Right forelimb (tissue), 1 donor: Measurements from ENCODE around the gene KIF18B.

ENCODE experiments used
- DNase-seq: peaks from one replicate; pipeline ENCODE4 v3.0.0-alpha.2; 2018

The KIF18B gene

DNA sequence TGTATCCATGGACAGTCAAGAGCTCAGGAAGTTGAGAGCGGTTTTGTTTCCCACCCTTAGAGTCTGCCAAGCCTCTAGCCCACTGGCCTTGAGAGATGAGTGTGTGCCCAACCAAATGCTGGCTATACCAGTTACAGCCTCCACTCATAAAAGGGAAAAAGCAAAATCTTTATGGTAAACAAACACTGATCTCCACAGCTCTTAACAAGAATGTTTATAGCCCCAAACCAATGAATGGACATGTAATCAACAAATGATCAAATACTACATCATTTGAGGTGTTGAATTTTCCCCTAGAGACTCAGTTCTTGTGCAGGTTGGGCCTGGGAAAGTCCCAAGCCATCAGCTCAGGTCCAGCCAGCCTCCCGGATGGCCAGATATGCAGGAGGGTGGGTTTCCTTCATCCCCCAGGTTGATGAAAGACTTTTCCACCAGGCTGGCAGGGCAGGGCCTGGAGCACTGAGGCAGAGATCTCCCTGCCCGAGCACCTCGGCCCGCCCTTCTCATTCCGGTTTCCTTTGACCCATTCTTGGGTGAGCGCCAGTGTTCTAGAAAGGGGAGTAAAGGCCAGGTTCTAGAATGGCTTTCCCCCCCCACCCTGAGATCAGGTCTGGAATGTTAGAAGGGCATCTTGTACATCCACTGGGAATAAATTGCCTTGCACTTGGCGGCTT is 44.4 kb downstream of the KIF18B start:
- DNase-seq, result no peak

- DNase-seq, result no peak
Observed at GRCh38 chr17:44902135-44902760, 45.3 kb downstream of the KIF18B start.

GRCh38 chr17:44901411-44901921 is 46.1 kb downstream of the KIF18B start:
- no peak for DNase-seq

DNA sequence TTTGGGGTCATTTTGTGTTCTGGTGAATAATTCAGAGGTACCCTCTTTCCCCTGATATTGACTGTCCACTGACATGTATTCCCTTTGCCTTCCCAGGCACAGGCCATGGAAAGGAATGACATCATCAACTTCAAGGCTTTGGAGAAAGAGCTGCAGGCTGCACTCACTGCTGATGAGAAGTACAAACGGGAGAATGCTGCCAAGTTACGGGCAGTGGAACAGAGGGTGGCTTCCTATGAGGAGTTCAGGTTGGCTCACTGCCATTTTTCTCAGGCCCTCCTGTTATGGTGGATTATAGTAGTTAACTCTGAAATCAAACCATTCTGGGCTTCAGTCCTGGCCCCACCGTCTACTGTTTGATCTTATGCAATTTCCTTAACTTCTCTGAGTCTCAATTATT is 46.7 kb downstream of the KIF18B start:
- DNase-seq, result no peak

DNA sequence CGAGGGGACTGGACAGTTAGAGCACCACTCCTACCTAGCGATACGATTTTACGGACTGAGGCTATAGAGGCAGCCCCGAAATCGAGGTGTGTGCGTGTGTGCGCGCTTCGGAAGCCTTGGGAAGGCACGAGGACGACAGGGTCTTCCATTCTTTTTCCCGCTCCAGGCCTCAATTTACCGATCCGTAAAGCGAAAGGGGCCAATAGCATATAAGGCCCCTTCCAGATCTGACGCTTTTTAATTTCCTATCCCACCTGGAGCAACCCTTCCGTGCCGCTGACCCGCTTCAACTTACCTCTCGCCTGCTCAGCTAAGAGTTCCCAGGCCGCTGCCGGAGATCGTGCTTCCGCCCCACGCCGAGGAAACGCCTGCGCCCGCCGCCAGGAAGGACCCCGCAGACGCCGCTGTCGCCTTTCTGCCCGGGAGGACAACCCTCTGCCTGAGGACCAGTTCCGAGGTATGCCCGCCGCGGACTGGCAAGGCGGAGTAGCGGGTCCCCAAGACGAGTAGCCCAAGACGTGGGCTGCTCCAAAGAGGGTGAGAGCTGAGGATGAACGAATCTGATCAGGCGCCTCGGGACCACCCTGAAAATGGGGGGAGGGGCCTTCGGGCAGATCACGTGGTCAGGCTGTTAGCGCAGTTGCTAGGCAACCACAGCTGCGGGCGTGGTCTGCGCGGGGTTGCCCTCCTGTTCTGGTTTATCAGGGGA is 48.3 kb downstream of the KIF18B start, which contains the start of gene EFTUD2:
TSS of gene EFTUD2 (minus strand) at position 372 of the 709 bp plus-strand sequence. CDS start 4,924 bp downstream, outside the sequence.
- DNase-seq, result peak; percentile 99

- no peak for DNase-seq
Observed at GRCh38 chr17:44898768-44899073, 48.9 kb downstream of the KIF18B start.

DNA sequence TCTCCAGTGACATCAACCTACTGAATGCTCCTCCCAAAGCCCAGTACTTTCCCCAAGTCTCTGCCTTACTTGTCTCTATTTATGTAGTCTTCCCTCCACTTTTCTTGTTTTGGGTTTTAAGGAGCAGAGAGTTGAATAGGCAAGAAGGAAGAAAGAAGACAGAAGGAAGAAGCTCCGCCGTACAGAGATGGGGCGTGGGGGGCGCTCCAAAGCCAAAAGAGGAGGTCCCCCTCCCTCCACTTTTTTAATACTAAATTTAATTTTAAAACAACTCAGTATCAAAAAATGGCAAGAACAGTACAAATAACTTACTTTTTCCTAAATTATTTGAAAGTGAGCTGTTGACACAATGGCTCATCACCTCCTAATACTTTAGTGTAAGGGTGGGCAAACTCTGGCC is 52.9 kb downstream of the KIF18B start:
- DNase-seq, result no peak

GRCh38 chr17:44892250-44892649 is 55.3 kb downstream of the KIF18B start:
- DNase-seq, result no peak

GRCh38 chr17:44889003-44889402 is 58.6 kb downstream of the KIF18B start:
- no peak for DNase-seq

DNA sequence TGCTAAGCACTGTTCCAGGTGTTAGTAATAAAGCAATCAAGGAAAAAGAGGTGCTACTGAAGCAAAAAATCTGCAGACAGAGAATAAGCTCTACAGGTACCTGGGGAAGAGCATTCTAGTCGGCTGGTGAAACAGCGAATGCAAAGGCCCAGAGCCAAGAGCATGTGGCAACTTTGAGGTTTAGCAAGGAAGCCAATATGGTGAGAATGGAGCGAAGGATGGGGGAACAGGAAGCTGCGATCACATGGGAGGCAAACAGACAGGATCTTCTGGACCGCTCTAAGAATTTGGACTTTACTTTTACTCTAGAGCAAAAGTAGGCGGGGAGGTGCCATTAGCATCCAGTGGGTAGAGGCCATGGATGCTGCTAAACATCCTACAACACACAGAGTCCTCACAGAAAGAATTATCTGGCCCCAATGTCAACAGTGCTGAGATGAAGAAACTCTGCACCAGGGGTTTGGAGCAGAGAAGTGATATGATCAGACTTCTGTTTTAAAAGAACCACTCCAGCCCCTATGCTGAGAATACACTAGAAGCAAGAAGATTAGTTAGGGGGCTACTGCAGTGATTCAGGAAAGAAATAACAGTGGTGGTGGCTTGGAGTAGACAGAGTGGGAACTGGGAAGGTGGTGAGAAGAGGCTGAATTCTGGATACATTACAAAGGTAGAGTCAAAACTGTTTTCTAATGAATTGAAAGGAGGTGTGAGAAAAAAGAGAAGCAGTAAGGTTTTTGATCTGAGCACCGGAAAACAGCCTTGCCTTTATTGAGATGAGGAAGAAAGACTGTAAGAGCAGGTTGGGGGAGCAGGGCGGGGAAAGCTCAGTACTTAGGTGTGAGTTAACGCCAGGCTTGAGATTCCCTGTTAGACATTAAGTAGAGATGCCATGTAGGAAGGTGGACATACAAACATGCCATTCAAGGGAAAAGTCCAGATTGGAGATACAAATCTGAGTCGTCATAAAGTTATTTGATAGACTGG is 59.3 kb downstream of the KIF18B start:
- DNase-seq, result no peak

DNA sequence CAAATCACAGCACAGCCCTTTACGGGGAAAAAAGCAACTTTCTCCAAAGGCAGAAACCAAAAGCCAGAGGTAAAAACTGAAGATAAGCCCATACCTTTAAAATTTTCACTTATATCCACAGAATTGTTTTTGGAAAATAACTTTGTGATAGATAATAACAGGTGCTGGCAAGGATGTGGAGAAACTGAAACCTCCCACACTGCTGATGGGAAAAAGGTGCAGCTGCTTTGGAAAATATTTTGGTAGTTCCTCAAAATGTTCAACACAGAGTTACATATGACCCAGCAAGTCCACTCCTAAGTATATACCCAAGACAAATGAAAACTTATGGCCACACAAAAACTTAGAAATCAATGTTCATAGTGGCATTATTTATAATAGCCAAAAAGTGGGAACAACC is 60.6 kb downstream of the KIF18B start:
- no peak for DNase-seq

- no peak for DNase-seq
Observed at GRCh38 chr17:44884941-44885340, 62.6 kb downstream of the KIF18B start.

DNA sequence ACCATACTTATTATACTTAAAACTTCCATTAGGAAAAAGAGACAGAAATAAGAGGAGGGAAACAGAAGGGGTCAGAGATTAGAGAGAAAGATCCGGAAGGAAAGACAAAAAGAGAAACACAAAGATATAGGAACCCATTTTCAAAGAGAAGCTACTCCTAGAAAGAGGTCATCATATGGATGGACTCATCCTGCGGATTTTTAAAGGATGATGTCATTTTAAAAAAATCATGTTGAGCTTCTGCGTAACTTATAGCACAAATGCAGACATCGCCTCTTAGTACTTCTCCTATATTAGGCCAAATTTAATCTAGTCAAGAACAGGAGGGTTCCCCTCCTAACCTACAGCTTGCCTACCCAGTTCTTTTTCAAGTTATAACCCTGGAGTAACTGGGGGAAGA is 66.4 kb downstream of the KIF18B start:
- no peak for DNase-seq

- no peak for DNase-seq
Observed at GRCh38 chr17:44880062-44880461, 67.5 kb downstream of the KIF18B start.

DNA sequence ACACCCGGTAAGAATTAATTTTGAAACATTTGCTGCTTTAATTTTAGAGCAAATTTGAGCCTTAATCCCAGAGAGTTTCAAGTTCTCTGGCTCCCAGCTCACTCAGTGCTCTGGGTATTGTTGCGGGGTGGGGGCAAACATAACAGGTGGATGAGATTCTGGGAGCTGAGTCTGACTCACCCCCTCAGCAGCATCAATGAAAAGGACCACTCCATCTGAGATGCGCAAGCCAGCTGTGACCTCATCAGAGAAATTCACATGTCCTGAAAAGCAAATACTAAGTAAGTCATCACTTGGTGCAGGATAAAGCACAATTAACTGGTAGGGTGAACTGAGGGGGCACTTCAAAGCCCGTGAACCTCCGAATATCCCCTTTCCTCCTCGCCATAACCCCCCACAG is 68.2 kb downstream of the KIF18B start:
- no peak for DNase-seq

DNA sequence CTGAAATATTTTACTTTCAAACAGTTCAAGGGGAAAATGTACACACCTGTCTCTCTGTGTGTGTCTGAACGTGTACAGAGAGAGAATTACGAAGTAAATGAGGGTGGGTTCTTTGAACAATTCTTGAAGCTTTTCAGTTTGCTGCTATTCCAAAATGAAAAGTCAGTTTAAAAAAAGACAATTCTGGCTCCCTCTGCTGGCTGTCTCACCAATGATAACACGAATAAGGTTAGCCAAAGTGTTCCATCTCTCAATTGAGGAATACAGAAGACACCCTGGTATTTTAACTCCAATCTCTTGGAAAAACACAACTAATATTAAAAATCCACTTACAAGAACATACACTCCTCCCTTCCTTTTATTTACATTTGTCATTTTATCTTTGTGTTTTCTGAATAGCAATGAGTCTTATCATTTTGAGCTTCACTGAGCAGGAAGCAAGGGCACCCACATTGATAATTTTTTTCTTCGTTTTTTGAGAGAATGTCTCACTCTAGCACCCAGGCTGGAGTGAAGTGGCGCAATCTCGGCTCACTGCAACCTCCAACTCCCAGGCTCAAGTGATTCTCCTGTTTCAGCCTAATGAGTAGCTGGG is 68.8 kb downstream of the KIF18B start:
- no peak for DNase-seq

- no peak for DNase-seq
Observed at GRCh38 chr17:44877121-44877520, 70.5 kb downstream of the KIF18B start.

- DNase-seq, result no peak
Observed at GRCh38 chr17:44875761-44876160, 71.8 kb downstream of the KIF18B start.
